HCT116 (cell line): ENCODE results near the gene NOP16. TPM values are rescaled to one million over a fixed set of nuclear protein-coding genes. Genes with fewer than 3 reads are reported as not detected.

ENCODE experiments used
- ATAC-seq: fragments of 200-7000 bp; cut with Tn5 transposase; 2 replicates; pipeline ENCODE4 v1.9.1; 2020; ENCODE audit warnings: mild to moderate bottlenecking, moderate library complexity
- BruUV-seq: library from RNA; stranded (reverse); fragments of 400-500 nt; replicated peaks from 2 replicates; lab custom pipeline; 2021; lab: Mats Ljungman, UMichigan
- CTCF ChIA-PET: fragments of 300-600 bp; sonication (Branson Sonifier 250); formaldehyde crosslinking; loops from one replicate; lab custom pipeline; 2021; ENCODE audit warnings: antibody characterized with exemption; lab: Charles Lee
- POLR2A ChIA-PET: fragments of 300-600, 350-600 bp; sonication (Branson Sonifier 250); formaldehyde crosslinking; loops from one replicate; lab custom pipeline; 2021; ENCODE audit warnings: antibody characterized with exemption; lab: Charles Lee
- RAD21 ChIA-PET, 2 experiments: fragments of 300-600 bp; sonication (Branson Sonifier 250); formaldehyde crosslinking; loops; one replicate each; lab custom pipeline; 2023; ENCODE audit warnings: low total read pairs in 2 of 2; ENCODE audit not compliant: uncharacterized antibody in 2 of 2, unreplicated experiment in 2 of 2, low non-redundant PET in 1 of 2; lab: Charles Lee
- DNase-seq: peaks from one replicate; pipeline ENCODE4 v3.0.0-alpha.2; 2010; ENCODE audit warnings: low read depth, low spot score
- H2AFZ ChIP-seq: fragments of 200-600 bp; shearing (Covaris generic), sonication (generic); 2 replicates; pipeline ENCODE4 v1.6.1; 2017; ENCODE audit warnings: low read depth, mixed run types, mixed read lengths, antibody characterized with exemption, low read length; ENCODE audit not compliant: poor library complexity, severe bottlenecking
- H3K27ac ChIP-seq: 2 replicates; pipeline ENCODE4 v1.5.1; 2012; ENCODE audit warnings: low read depth, low read length
- H3K27me3 ChIP-seq: fragments of 200-600 bp; sonication (generic); 2 replicates; pipeline ENCODE4 v1.6.1; 2016; ENCODE audit warnings: mixed run types, low read length, mixed read lengths; ENCODE audit not compliant: insufficient read depth
- H3K36me3 ChIP-seq, 2 experiments: fragments of 200-500 bp in 1 of 2; fragments of 200-600 bp in 1 of 2; sonication (Bioruptor generic) in 1 of 2; sonication (generic) in 1 of 2; 2 replicates each; pipeline versions ENCODE4 v1.5.1 to v1.6.1; 2014 to 2016; ENCODE audit warnings: low read length in 2 of 2, inconsistent platforms in 1 of 2, mixed read lengths in 1 of 2, mixed run types in 1 of 2; ENCODE audit not compliant: insufficient read depth in 2 of 2, control insufficient read depth in 1 of 2
- H3K4me1 ChIP-seq, 2 experiments: fragments of 200-600 bp in 1 of 2; sonication (generic) in 1 of 2; 2 replicates each; pipeline versions ENCODE4 v1.5.1 to v1.6.1; 2012 to 2017; ENCODE audit warnings: low read length in 2 of 2, inconsistent platforms in 1 of 2, mild to moderate bottlenecking in 1 of 2, mixed read lengths in 1 of 2, mixed run types in 1 of 2, moderate library complexity in 1 of 2; ENCODE audit not compliant: insufficient read depth in 2 of 2, control insufficient read depth in 1 of 2
- H3K4me2 ChIP-seq: fragments of 200-600 bp; sonication (generic); 2 replicates; pipeline ENCODE4 v1.6.1; 2017; ENCODE audit warnings: mixed run types, low read length, mixed read lengths
- H3K4me3 ChIP-seq, 2 experiments: fragments of 200-600 bp in 1 of 2; sonication (generic) in 1 of 2; replicated peaks in 1 of 2; 2 replicates each; pipeline ENCODE4 v1.5.1; 2011 to 2016; ENCODE audit warnings: low read length in 2 of 2, control low read depth in 1 of 2, low read depth in 1 of 2, mild to moderate bottlenecking in 1 of 2, mixed read lengths in 1 of 2, mixed run types in 1 of 2
- H3K79me2 ChIP-seq: fragments of 200-600 bp; sonication (generic); 2 replicates; pipeline ENCODE4 v1.6.1; 2017; ENCODE audit warnings: mild to moderate bottlenecking, mixed run types, low read length, moderate library complexity, mixed read lengths; ENCODE audit not compliant: insufficient read depth
- H3K9ac ChIP-seq: fragments of 200-600 bp; sonication (generic); 2 replicates; pipeline ENCODE4 v1.6.1; 2016; ENCODE audit warnings: low read length, mixed read lengths
- H3K9me2 ChIP-seq: fragments of 200-600 bp; sonication (generic), shearing (Covaris generic); 2 replicates; pipeline ENCODE4 v1.6.1; 2017; ENCODE audit warnings: mixed run types, mild to moderate bottlenecking, moderate library complexity; ENCODE audit not compliant: insufficient read depth
- H3K9me3 ChIP-seq, 2 experiments: fragments of 200-500 bp in 1 of 2; fragments of 200-600 bp in 1 of 2; sonication (Bioruptor generic) in 1 of 2; sonication (generic) in 1 of 2; 2 replicates each; pipeline ENCODE4 v1.6.1; 2014 to 2017; ENCODE audit warnings: low read length in 2 of 2, mixed read lengths in 2 of 2, inconsistent platforms in 1 of 2, low read depth in 1 of 2, mild to moderate bottlenecking in 1 of 2, mixed run types in 1 of 2, moderate library complexity in 1 of 2; ENCODE audit not compliant: control insufficient read depth in 1 of 2, insufficient read depth in 1 of 2
- H4K20me1 ChIP-seq: fragments of 200-600 bp; sonication (generic), shearing (Covaris generic); 2 replicates; pipeline ENCODE4 v1.6.1; 2017; ENCODE audit warnings: mixed run types, mild to moderate bottlenecking, moderate library complexity; ENCODE audit not compliant: insufficient read depth
- CTCF ChIP-seq, 3 experiments: fragments of 200-600 bp in 1 of 3; sonication (generic) in 1 of 3; IDR thresholded peaks in 2 of 3; conservative IDR thresholded peaks in 1 of 3; 2 replicates each; pipeline ENCODE4 v1.5.1; 2012 to 2017; ENCODE audit warnings: low read depth in 2 of 3, low read length in 2 of 3, antibody characterized with exemption in 1 of 3, borderline replicate concordance in 1 of 3, control low read depth in 1 of 3, mild to moderate bottlenecking in 1 of 3, mixed read lengths in 1 of 3, mixed run types in 1 of 3, moderate library complexity in 1 of 3; ENCODE audit not compliant: insufficient read depth in 1 of 3
- EZH2phosphoT487 ChIP-seq: fragments of 200-600 bp; IDR thresholded peaks from 2 replicates; pipeline ENCODE4 v1.6.1; 2018; ENCODE audit warnings: antibody characterized with exemption, borderline replicate concordance
- SRF ChIP-seq: IDR thresholded peaks from 2 replicates; pipeline ENCODE4 v1.6.1; 2012; ENCODE audit warnings: low read depth
- YY1 ChIP-seq: IDR thresholded peaks from 2 replicates; pipeline ENCODE4 v1.6.1; 2011; ENCODE audit warnings: low read length, low read depth, moderate library complexity, mild to moderate bottlenecking; ENCODE audit not compliant: insufficient replicate concordance; ENCODE audit errors: extremely low read depth
- ZFX ChIP-seq: fragments of 450-650 bp; IDR thresholded peaks from 2 replicates; pipeline ENCODE4 v1.6.1; 2017
- intact Hi-C: fragments of 100-400 bp; cut with micrococcal nuclease; formaldehyde crosslinking; loops from 2 replicates; pipeline ENCODE4 v1.10.0; 2022
- total RNA-seq: library from RNA; stranded (reverse); gene quantifications from one replicate; pipeline ENCODE4 v1.2.1, GENCODE V29; 2021; ENCODE audit not compliant: unreplicated experiment

The NOP16 gene
- total RNA-seq, 1 experiment from 2014 or later, result 67.1 TPM

GRCh38 chr5:176412517-176413254, 24.3 kb upstream of the NOP16 start:
- Histone ChIP-seq H2AFZ (no peak overlapping the region), H3K9me3 (no peaks in the 10 kb centered on the region), H3K9me2 (no peaks in the 10 kb centered on the region), H3K27ac (no peak overlapping the region), H3K79me2 (peaks cover 22% of the 10 kb centered on the region), H4K20me1 (no peaks in the 10 kb centered on the region), H3K4me2 (no peak overlapping the region), H3K9ac (no peak overlapping the region), H3K4me3 (no peak overlapping the region), H3K36me3 (peaks cover 0 to 3% of the 10 kb centered on the region in 2 experiments; a peak in 3 of 4 replicates), H3K4me1 (peaks cover 22 to 37% of the 10 kb centered on the region in 2 experiments), H3K27me3 (no peaks in the 10 kb centered on the region)
- DNase-seq (no peak), ATAC-seq (no peak)
- TF ChIP-seq EZH2phosphoT487 (no peak), ZFX (no peak), SRF (no peak)
- ChIA-PET RAD21 (no interaction called here), CTCF (no interaction called here), POLR2A (no interaction called here)
- no TSS peak for BruUV-seq
- intact Hi-C loops, result no loop called here

- ATAC-seq (peak; percentile 57), DNase-seq (no peak)
- intact Hi-C loops, result no loop called here
- ChIA-PET POLR2A (no interaction called here), RAD21 (no interaction called here), CTCF (no interaction called here)
- H3K79me2 ChIP-seq, result peaks cover 18% of the 10 kb centered on the region
- H3K4me3 ChIP-seq, result no peak overlapping the region
- no peaks in the 10 kb centered on the region for H3K9me3 ChIP-seq
- TF ChIP-seq YY1 (no peak), CTCF (IDR thresholded peaks at IDR 0.05 in 2 of 3, conservative IDR thresholded peaks at IDR 0.05 in 1 of 3; ENCODE audit: borderline replicate concordance in 1 of 3, insufficient read depth in 1 of 3, low read depth in 2 of 3, low read length in 2 of 3) (peak in 2 of 3 experiments; percentile 5 to 27; a peak in 1 of 6 replicates)
- H3K27ac ChIP-seq, result no peak overlapping the region
- H3K36me3 ChIP-seq, result peaks cover 0 to 5% of the 10 kb centered on the region in 2 experiments; a peak in 3 of 4 replicates
- no peak overlapping the region for H2AFZ ChIP-seq
- H3K27me3 ChIP-seq, result no peaks in the 10 kb centered on the region
- BruUV-seq, result no TSS peak
- no peak overlapping the region for H3K9ac ChIP-seq
- H4K20me1 ChIP-seq, result no peaks in the 10 kb centered on the region
- H3K4me1 ChIP-seq, result peaks cover 16 to 26% of the 10 kb centered on the region in 2 experiments
- H3K9me2 ChIP-seq, result no peaks in the 10 kb centered on the region
- peak overlapping the region; percentile 21 for H3K4me2 ChIP-seq
Observed at GRCh38 chr5:176410486-176411180, 22.2 kb upstream of the NOP16 start.
